OCI-M2 (cell line): ENCODE results near the gene EDEM1.
"Not testable (repeated sequence)": the region's sequence is repeated elsewhere in the genome, so short reads cannot be mapped to it uniquely, and the experiment has no call there.

ENCODE experiments used
- DNase-seq: peaks from one replicate; lab custom pipeline; 2025; ENCODE audit not compliant: unreplicated experiment; lab: John Stamatoyannopoulos, UW

EDEM1 gene

DNA sequence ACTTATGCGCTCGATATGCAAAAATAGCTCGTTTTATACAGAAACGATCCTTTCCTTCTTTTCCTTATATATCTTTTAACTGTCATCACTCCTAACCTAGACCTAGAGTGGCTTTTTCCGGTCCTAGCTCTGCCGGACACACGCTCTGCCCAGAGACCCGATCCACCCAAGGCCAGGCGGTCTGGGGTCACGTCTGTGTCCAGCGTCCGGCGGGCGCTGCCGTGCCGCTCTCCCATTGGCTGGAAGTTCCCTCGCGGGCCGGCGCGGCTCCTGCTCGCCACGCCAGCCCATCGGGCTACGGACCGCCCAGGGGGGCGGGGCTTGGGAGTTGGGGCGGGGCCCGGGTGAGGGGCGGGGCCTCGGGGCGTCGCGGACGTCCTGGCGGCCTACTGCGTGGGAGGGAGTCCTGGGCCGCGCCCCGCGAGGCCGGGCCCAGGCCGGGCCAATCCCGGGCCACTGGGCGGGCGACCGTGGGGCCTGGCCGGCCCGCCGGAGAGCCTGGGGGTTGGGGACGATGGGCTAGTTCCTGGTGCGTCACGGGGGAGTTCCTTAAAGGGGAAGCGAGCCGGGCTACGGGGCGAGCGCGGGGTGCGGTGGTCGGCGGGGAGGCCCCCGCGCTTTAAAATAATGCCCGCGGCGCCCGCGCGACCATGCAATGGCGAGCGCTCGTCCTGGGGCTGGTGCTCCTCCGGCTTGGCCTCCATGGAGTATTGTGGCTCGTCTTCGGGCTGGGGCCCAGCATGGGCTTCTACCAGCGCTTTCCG is at the start of gene EDEM1:
TSS of gene EDEM1 (plus strand) at position 552 of the 764 bp plus-strand sequence. CDS start at position 651, 99 bp downstream.
- peak; percentile 44 for DNase-seq

GRCh38 chr3:5138214-5138981 is 49.1 kb upstream of the EDEM1 start:
- no peak for DNase-seq

DNA sequence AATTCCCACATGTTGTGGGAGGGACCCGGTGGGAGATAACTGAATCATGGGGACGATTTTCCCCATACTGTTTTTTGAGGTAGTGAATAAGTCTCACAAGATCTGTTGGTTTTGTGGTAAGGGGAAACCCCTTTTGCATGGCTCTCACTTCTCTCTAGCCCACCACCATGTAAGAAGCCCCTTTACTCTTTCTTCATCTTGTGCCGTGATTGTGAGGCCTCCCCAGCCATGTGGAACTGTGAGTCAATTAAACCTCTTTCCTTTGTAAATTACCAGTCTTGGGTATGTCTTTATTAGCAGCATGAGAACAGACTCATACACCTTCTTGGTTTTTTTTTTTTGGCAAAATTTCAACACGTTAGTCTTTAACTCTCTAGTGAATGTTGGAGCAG is 47.3 kb upstream of the EDEM1 start:
- no peak for DNase-seq

DNA sequence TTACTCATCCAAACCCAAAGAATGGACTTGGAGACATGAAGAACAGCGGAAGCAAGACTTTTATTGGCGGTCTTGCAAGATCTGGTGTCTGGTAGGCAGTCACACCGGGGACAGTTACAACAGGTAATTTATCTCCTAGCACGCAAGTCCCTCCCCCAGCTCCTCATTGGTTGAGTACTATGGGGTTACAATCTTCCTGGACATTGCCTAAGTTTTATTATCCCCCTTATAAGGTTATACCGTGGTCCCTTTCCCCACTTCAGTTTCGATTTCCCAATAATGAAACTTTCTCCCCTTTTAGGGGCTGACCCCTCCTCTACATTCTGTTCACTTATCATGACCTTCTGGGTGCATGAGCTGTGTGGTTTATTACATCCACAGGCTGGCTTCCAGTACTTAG is 46.7 kb upstream of the EDEM1 start:
- DNase-seq, result no peak

DNA sequence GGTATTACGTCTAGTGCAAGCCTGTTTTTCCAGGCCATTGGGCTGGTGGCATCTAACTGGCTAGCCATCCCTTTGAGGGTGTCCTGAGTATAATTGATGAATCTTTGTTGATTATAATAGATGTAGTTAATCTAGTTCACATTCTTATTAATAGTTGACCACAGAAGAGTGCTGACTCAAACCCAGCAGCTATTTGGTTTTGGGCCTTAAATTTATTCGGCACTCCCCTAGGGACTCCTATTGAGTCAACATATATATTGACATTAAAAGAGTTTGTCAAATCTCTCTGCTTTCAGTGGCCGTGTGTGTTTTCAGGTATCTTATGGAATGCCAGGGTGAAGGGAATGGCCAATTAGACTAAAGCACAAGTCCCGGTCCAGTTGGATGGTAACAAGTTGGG is 45.7 kb upstream of the EDEM1 start:
- no peak for DNase-seq

GRCh38 chr3:5143464-5143863 is 44.0 kb upstream of the EDEM1 start:
- DNase-seq, result no peak

GRCh38 chr3:5144316-5144994 is 43.1 kb upstream of the EDEM1 start:
- DNase-seq, result no peak

GRCh38 chr3:5145120-5145519 is 42.4 kb upstream of the EDEM1 start:
- no peak for DNase-seq

DNA sequence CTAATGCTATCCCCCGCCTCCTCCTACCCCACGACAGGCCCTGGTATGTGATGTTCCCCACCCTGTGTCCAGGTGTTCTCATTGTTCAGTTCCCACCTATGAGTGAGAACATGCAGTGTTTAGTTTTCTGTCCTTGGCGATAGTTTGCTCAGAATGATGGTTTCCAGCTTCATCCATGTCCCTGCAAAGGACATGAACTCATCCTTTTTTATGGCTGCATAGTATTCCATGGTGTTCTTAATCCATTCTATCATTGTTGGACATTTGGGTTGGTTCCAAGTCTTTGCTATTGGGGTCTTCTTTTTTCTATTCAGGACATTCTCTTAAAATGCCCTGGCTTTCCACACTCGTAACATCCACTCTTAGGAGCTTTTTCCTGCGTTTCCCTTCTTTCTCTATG is 40.4 kb upstream of the EDEM1 start:
- not testable (repeated sequence) for DNase-seq

DNA sequence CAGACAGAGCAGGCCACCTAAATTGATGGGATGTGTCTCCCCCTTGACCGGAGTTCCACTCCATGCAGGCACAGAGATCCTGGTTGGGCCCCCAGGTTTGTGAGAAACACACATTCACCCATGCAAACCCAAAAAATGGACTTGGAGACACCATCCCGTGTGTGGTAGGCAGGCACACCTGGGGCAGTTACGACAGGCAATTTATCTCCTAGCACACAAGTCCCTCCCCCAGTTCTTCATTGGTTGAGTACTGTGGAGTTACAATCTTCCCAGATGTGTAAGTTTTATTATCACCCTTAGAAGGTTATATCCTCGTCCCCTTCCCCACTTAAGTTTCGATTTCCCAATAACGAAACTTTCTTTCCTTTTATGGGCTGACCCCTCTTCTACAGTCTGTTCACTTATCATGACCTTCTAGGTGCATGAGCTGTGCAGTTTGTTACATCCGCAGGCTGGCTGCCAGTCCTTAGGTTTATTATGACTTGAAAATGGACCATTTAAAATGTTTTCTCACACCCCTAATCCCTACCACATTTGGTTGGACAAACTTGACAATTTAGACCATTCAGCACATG is 38.1 kb upstream of the EDEM1 start:
- no peak for DNase-seq

DNA sequence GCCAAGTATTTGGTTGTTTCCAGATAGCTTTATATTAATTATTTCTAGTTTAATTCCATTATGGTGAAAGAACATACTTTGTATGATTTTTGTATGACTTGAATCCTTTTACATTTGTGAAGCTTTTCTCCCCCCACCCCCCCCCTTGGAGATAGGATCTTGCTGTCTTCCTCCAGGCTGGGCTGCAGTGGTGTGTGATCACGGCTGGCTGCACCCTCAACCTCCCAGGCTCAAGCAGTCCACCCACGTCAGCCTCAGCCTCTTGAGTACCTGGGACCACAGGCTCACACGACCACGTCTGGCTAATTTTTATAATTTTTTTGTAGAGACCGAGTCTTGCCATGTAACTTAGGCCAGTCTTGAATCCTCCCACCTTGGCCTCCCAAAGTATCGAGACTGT is 35.9 kb upstream of the EDEM1 start:
- no peak for DNase-seq

GRCh38 chr3:5153074-5153473 is 34.4 kb upstream of the EDEM1 start:
- no peak for DNase-seq

DNA sequence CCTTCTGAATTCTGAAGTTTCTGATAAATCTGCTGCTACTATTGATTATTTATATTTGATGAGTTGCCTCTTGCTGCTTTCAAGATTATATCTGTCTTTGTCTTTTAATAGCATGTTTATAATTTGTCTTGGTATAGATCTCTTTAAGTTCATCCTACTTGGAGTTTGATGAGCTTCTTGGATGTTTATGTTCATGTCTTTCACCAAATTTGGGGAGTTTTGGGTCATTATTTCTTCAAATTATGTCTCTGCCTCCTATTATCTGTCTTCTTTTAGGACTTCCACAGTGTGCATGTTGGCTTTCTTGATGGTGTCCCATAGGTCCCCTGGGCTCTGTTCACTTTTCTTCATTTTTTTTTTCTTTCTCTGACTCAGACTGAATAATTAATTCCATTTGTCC is 32.3 kb upstream of the EDEM1 start:
- DNase-seq, result no peak

DNA sequence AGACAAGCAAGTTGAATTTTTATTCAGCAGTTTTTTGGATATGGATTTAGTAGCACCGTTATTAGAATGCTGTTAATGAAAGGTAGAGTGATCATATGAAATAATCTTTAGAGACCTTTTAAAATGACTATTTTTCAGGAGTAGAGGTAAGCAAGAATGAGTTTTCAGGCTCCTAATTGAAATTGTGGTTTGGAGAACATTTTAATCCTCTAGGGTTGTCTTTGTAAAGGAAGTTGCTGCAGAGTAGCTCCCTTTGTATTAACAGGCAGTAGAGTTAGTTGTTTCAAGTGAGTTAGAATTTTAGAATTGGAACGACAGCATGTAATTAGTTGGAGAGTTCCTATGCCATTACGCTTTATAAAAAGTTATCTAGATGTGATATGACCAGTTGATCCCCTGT is 27.2 kb upstream of the EDEM1 start:
- DNase-seq, result no peak

- no peak for DNase-seq
These were observed 26.3 kb upstream of the EDEM1 start for GRCh38 chr3:5160940-5161858.

DNA sequence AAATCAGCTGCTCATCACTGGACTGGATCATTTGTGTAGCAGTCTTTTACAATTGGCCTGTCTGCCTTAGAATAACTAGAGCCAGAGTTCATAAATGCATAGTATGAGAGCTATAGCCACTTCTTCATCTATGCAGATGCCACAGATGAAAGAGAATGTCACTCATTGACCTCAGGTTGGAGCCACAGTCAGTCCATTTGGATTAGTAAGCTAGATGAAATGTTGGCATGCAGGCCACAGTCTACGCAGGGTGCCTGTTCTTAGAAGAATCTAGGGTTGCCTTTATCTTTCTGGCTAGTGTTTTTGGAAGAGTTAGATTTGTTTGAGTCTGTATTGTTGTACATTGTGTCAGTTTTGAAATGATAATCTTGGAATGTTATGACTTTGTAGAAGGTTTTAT is 25.4 kb upstream of the EDEM1 start:
- DNase-seq, result no peak

DNA sequence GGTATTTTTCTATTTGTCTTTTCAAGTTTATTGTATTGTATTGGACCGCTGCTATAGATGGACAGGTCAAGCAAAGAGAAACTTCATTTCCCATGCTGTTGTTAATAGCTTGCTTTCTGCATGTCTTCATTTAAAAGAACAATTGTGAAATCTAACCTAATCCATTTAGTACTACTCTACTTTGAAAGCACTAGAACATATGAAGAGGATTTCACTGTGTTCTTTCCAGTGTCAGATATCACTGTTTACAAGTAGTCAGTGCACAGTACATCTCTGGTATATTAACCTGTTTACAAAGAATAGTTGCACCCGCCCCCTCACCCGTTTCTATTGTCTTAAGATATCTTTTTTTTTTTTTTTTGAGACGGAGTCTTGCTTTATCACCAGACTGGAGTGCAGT is 21.8 kb upstream of the EDEM1 start:
- DNase-seq, result no peak

DNA sequence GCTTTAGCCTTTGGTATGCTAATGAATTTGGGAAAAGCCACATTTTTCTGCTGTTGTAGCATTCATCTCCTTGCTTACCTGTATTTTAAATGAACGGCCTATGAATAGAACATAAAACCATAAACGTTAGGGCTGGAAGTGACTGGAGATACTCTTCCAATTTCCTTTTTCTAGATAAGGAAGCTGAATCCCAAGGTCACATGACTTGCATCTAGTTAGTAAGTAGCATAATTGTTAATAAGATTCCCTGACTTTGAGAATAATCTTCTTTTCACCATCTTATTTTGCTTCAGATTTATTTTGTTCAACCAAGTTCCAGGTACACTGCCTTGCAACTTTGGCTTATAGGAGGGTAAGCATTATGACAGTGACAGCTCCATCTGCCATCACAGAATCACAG is 20.7 kb upstream of the EDEM1 start:
- no peak for DNase-seq

DNA sequence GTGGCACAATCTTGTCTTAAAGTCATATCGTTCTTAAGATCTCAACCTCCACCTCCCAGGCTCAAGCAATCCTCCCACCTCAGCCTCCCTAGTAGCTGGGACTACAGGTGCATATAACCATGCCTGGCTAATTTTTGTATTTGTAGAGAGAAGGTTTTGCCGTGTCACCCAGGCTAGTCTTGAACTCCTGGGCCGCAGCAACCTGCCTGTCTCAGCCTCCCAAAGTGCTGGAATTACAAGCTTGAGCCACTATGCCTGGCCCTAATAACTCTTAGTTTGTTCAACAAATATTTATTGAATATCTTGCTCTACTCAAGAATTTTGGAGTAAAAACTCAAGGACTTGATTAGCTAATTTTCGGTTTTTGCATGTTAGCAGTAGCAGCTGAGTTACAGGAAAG is 19.4 kb upstream of the EDEM1 start:
- no peak for DNase-seq

DNA sequence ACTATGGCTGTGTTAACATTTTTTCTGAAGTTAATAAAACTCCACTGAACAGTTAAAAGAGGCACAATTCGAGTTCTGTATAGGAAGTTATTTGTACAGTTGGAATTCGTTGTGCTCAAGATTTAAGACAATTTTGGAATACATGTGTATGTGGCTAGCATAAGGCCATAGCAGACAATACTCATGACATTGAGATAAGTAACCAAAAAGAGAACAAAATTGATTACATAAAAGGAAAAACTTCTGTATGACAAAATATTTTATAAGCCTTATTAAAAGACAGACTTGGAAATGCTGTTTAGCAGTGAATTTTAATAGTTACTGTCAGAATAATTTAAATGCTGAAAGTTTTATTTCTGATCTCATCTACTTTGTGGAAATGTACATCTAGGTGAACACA is 17.7 kb upstream of the EDEM1 start:
- no peak for DNase-seq

- DNase-seq, result no peak
These were observed 16.5 kb upstream of the EDEM1 start for GRCh38 chr3:5170975-5171374.
